ENCODE measurements around the gene TBL1X.

- no peak for TF ChIP-seq CTCF (IDR thresholded peaks at IDR 0.05; ENCODE audit: extremely low read depth in 1 of 2, insufficient read depth in 1 of 2, low read depth in 1 of 2, low read length in 2 of 2)
- no peak for TF ChIP-seq MAX (IDR thresholded peaks at IDR 0.05; ENCODE audit: insufficient read depth, insufficient read length)
- no peak for TF ChIP-seq POLR2A (IDR thresholded peaks at IDR 0.05; ENCODE audit: low read depth, low read length)
- TF ChIP-seq EZH2 (IDR thresholded peaks at IDR 0.05; ENCODE audit: borderline replicate concordance, low read depth, low read length, severe bottlenecking): no peak
These were observed 192.9 kb downstream of the TBL1X start for GRCh38 chrX:9657590-9658256.

Data from endothelial cell of umbilical vein (primary cell).